Heart left ventricle (tissue), 16 donors: ENCODE results near the gene FAM219B. TPM values are rescaled to one million over a fixed set of nuclear protein-coding genes. Genes with fewer than 3 reads are reported as not detected.

Source experiments
- ATAC-seq, 4 donors: fragments of 200-7000 bp; cut with Tn5 transposase; one replicate each; pipeline ENCODE4 v1.9.1; 2020 to 2022; ENCODE audit warnings: moderate library complexity in 4 of 4, mild to moderate bottlenecking in 3 of 4, moderate number of reproducible peaks in 1 of 4
- DNase-seq, 5 donors: peaks; one replicate each; pipeline ENCODE4 v3.0.0-alpha.2; 2020
- H3K27ac ChIP-seq, 12 donors: fragments of 200-600 bp; sonication (generic) in 4 of 12; one replicate each; pipeline versions ENCODE4 v1.5.0 to v1.8.0; 2016 to 2022; ENCODE audit warnings: mild to moderate bottlenecking in 2 of 12
- H3K27me3 ChIP-seq, 9 donors: fragments of 200-600 bp; sonication (generic) in 2 of 9; one replicate each; pipeline versions ENCODE4 v1.5.1 to v1.8.0; 2016 to 2022; ENCODE audit warnings: mild to moderate bottlenecking in 3 of 9
- H3K36me3 ChIP-seq, 9 donors: fragments of 200-600 bp; sonication (generic) in 2 of 9; one replicate each; pipeline versions ENCODE4 v1.5.0 to v1.8.0; 2018 to 2022; ENCODE audit warnings: mild to moderate bottlenecking in 2 of 9
- H3K4me1 ChIP-seq, 12 donors: fragments of 200-600 bp; sonication (generic) in 4 of 12; one replicate each; pipeline versions ENCODE4 v1.5.0 to v1.8.0; 2016 to 2022; ENCODE audit warnings: mild to moderate bottlenecking in 3 of 12
- H3K4me3 ChIP-seq, 12 donors: fragments of 200-600 bp; sonication (generic) in 4 of 12; one replicate each; pipeline versions ENCODE4 v1.5.0 to v1.8.0; 2017 to 2022; ENCODE audit warnings: mild to moderate bottlenecking in 9 of 12, moderate library complexity in 4 of 12
- H3K9me3 ChIP-seq, 12 donors: fragments of 200-600 bp; sonication (generic) in 4 of 12; one replicate each; pipeline versions ENCODE4 v1.5.0 to v1.8.0; 2016 to 2022; ENCODE audit warnings: mild to moderate bottlenecking in 1 of 12
- POLR2A ChIP-seq, 2 donors: fragments of 450-650 bp; IDR thresholded peaks; one replicate each; pipeline ENCODE4 v1.6.1; 2017; ENCODE audit warnings: antibody characterized with exemption in 2 of 2, mild to moderate bottlenecking in 2 of 2, moderate library complexity in 2 of 2
- whole genome bisulfite sequencing, 4 donors: extraction: QIAGEN DNeasy Blood & Tissue Kit in 2 of 4; methylation state at CpG; one replicate each; pipeline versions ENCODE4 v1.1.5 to v1.1.7; 2013 to 2018; 5-methylcytosine and 5-hydroxymethylcytosine counted together
- intact Hi-C, 10 donors: fragments of 100-400 bp; cut with DNase I; formaldehyde crosslinking; loops; one replicate each; pipeline versions ENCODE4 v1.11.1 to v1.14.2; 2022
- polyA plus RNA-seq, 2 donors: library from polyadenylated mRNA; stranded (reverse); fragments of 200-250 nt; gene quantifications; one replicate each; pipeline ENCODE4 v1.2.3, GENCODE V29; 2013
- total RNA-seq, 9 donors: library from RNA; depleted of rRNA in 2 of 9; stranded (reverse); fragments of >200 nt in 2 of 9; fragmentation: NEBNext Ultra II Directional in 3 of 9; extraction: Animal tissue kit (Norgen Biotek cat#: 25700) in 3 of 9; gene quantifications; one replicate each; pipeline versions ENCODE4 v1.1.0 to v1.2.4, GENCODE V29; 2016 to 2023
- TF ChIP-seq, protein P1 (sequence below), 12 donors: fragments of 200-600 bp; sonication (generic) in 4 of 12; IDR thresholded peaks; one replicate each; pipeline versions ENCODE4 v1.5.0 to v1.8.0; 2018 to 2022; ENCODE audit warnings: antibody characterized with exemption in 12 of 12, mild to moderate bottlenecking in 5 of 12
- donor health status: ischemic (EF 13 %, LVEDD 7.1; RV severe dilation, severe dysfunction).
- donor health status: healthy with polysubstance abuse.
- donor health status: DM: no; HTN: yes; CAD: no.
- donor health status: DM: no; HTN: no; CAD: no.
- donor health status: ischemic (EF 25% LVEDD 6.9; RV normal size, moderate dysfunction).
- donor health status: ischemic (EF 25% LVEDD 5.7; RV mildly dilated, moderate dysfunction).
- donor health status: healthy.
- donor health status: DM: yes; HTN: yes; CAD: no.
- donor health status: ischemic (EF 35%, LVEDD 5.7; RV mildly dilated, moderate dysfunction).
- donor health status: nonischemic (EF 11% LVEDD 7.7; RV severe dilation, severe dysfunction).
- donor health status: DM: yes; HTN: yes; CAD: no.
- donor health status: PGD.
- donor health status: ischemic (EF 29% LVEDD 5.4; RV normal size, mild dysfunction).
- donor health status: nonischemic (EF 23%, LVEDD 6.1; RV moderate dilation, normal function).

FAM219B gene
- total and polyA plus RNA-seq, 11 donors: 31.3 to 110 (median 86.1) TPM

DNA sequence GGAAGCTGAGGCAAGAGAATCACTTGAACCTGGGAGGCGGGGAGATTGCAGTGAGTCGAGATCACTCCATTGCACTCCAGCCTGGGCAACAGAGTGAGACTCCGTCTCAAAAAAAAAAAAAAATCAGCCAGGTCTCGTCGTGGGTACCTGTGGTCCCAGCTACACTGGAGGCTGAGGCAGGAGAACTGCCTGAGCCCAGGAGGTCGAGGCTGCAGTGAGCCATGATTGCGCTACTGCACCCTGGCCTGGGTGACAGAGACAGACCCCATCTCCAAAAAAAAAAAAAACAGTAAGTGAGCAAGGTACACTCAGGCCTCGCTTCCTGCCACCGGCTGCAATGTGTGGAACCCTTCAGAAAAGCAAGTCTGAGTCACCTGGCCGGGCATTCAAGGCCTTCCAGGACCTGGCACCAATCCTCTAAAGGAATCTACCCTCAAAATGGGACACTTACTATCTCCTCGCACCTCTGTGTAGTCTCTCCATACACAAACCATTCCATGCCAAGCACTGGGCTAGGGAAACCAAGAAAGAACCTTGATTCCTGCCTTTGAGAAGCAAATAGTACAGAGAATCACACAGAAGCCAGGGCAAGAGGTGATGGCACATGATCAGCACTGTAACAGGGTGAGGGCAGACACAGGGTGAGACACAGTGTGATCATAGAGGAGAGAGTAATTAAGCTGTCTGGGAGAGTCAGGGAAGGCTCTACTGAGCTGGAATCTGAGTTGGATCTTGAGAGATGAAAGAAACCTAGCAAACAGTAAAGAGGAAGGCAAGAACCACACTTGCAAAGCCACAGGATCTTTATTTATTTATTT, 43.2 kb downstream of the FAM219B start:
- TF ChIP-seq, protein P1, sequence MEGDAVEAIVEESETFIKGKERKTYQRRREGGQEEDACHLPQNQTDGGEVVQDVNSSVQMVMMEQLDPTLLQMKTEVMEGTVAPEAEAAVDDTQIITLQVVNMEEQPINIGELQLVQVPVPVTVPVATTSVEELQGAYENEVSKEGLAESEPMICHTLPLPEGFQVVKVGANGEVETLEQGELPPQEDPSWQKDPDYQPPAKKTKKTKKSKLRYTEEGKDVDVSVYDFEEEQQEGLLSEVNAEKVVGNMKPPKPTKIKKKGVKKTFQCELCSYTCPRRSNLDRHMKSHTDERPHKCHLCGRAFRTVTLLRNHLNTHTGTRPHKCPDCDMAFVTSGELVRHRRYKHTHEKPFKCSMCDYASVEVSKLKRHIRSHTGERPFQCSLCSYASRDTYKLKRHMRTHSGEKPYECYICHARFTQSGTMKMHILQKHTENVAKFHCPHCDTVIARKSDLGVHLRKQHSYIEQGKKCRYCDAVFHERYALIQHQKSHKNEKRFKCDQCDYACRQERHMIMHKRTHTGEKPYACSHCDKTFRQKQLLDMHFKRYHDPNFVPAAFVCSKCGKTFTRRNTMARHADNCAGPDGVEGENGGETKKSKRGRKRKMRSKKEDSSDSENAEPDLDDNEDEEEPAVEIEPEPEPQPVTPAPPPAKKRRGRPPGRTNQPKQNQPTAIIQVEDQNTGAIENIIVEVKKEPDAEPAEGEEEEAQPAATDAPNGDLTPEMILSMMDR (IDR thresholded peaks at IDR 0.05): no peak
- TF ChIP-seq POLR2A (IDR thresholded peaks at IDR 0.05): no peak
- Histone ChIP-seq H3K4me1 (peaks cover 0 to 68% (median 34%) of the 10 kb centered on the region in 12 donors), H3K9me3 (no peaks in the 10 kb centered on the region), H3K27ac (peak overlapping the region in 1 of 12 donors; percentile 49), H3K27me3 (no peaks in the 10 kb centered on the region), H3K4me3 (no peak overlapping the region), H3K36me3 (peaks cover 0 to 13% (median 0%) of the 10 kb centered on the region in 9 donors)
- intact Hi-C loops: no loop called here
- ATAC-seq: peak in 2 of 4 donors; percentile 50 to 55
- WGBS, 4 donors: 80 to 86% (median 81%) methylated on average over 11 of the region's 11 CpGs
- no peak for DNase-seq

DNA sequence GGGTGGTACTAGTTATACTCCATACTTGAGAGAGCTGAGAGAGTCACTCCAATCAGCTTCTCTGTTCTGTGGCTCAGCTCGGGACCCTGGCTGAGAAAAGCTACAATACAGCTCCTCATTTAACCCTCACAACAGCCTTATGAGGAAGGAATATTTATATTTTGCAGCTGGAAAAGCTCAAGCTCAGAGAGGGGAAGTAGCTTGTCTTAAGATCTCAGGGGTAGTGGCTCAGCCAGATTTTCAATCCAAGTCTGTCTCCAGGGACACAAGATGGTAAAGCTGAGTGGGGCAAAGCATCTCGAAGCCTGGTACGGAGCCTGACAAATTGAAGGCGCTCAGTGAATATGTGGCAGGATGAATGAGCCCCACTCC, 48.3 kb downstream of the FAM219B start:
- H3K4me3 ChIP-seq: no peak overlapping the region
- H3K4me1 ChIP-seq: peaks cover 0 to 50% (median 30%) of the 10 kb centered on the region in 12 donors
- no peaks in the 10 kb centered on the region for H3K9me3 ChIP-seq
- no peak for DNase-seq
- peak overlapping the region in 1 of 12 donors; percentile 59 for H3K27ac ChIP-seq
- intact Hi-C loops: loop anchor here in 1 of 10 donors (5.0 kb wide), 1 partner anchor 44 kb away; no protein-coding TSS in a partner anchor
- no peak for ATAC-seq
- no peak for TF ChIP-seq POLR2A (IDR thresholded peaks at IDR 0.05)
- TF ChIP-seq, protein P1 (IDR thresholded peaks at IDR 0.05): no peak
- no peaks in the 10 kb centered on the region for H3K27me3 ChIP-seq
- 80 to 83% (median 81%) methylated on average over 4 of the region's 4 CpGs for WGBS, 4 donors
- peaks cover 0 to 25% (median 9%) of the 10 kb centered on the region in 9 donors for H3K36me3 ChIP-seq

- Histone ChIP-seq H3K36me3 (peaks cover 0 to 30% (median 14%) of the 10 kb centered on the region in 9 donors), H3K27me3 (no peaks in the 10 kb centered on the region), H3K27ac (peak overlapping the region in 1 of 12 donors; percentile 59), H3K4me1 (peaks cover 0 to 46% (median 30%) of the 10 kb centered on the region in 12 donors), H3K4me3 (no peak overlapping the region), H3K9me3 (no peaks in the 10 kb centered on the region)
- TF ChIP-seq POLR2A (IDR thresholded peaks at IDR 0.05): no peak
- TF ChIP-seq, protein P1 (IDR thresholded peaks at IDR 0.05): no peak
- ATAC-seq (no peak), DNase-seq (no peak)
- WGBS, 4 donors: 74 to 81% (median 77%) methylated on average over 9 of the region's 9 CpGs
- intact Hi-C loops: loop anchor here in 1 of 10 donors (5.0 kb wide), 1 partner anchor 44 kb away; no protein-coding TSS in a partner anchor
Observed at GRCh38 chr15:74857671-74858368, 48.8 kb downstream of the FAM219B start.
